ENCODE results near the gene TNKS1BP1. TPM values are rescaled to one million over a fixed set of nuclear protein-coding genes. Genes with fewer than 3 reads are reported as not detected.

Gene TNKS1BP1
- polyA plus RNA-seq, 2 of the 4 experiments (the other 2 are of a cell fraction) = 35.0 to 53.1 TPM

- Histone ChIP-seq H3K9me3 (peaks cover 5% of the 10 kb centered on the region; the same call in 1 of the 3 replicates), H3K4me1 (peaks cover 38% of the 10 kb centered on the region), H3K4me3 (no peak overlapping the region), H3K27ac (peak overlapping the region; percentile 84 to 88), H3K4me2 (peak overlapping the region; percentile 65)
- peak; percentile 61 for FAIRE-seq
- WGBS (ENCODE audit: missing lambda C conversion rate) = 35% methylated on average over 9 of the region's 9 CpGs
- ChIA-PET CTCF (interaction anchor here (0.7 to 5.5 kb wide), 17 partner anchors 9 to 281 kb away, joined by 3 to 33 read pairs (median 4); no protein-coding TSS in a partner anchor), POLR2A (interaction anchor here (0.6 to 1.2 kb wide), 2 partner anchors 74 to 85 kb away, joined by 3 read pairs; no protein-coding TSS in a partner anchor)
- ATAC-seq = peak; percentile 33 to 68; a peak in 4 of 6 replicates
- TF ChIP-seq EP300 (IDR thresholded peaks at IDR 0.05) (peak; percentile 75 to 88; a peak in 4 of 5 replicates), SMC3 (IDR thresholded peaks at IDR 0.05) (0 out of 3 replicates have a peak, but pooled peaks have one; percentile 30), HES2 (IDR thresholded peaks at IDR 0.05) (no peak), PBX3 (IDR thresholded peaks at IDR 0.05) (peak; percentile 69), FOSL2 (IDR thresholded peaks at IDR 0.05) (no peak), FOSL2 (CRISPR knock-in tag; IDR thresholded peaks at IDR 0.05) (peak; percentile 47), GATA3 (IDR thresholded peaks at IDR 0.05; ENCODE audit: borderline replicate concordance) (peak; percentile 98), BCL3 (IDR thresholded peaks at IDR 0.05) (0 out of 3 replicates have a peak, but pooled peaks have one; percentile 28), TFCP2L1 (CRISPR knock-in tag; IDR thresholded peaks at IDR 0.05) (no peak), E2F6 (IDR thresholded peaks at IDR 0.05; ENCODE audit: borderline replicate concordance, low read depth) (no peak), JUNB (IDR thresholded peaks at IDR 0.05) (peak; percentile 52), RNF2 (IDR thresholded peaks at IDR 0.05; ENCODE audit: borderline replicate concordance, low read depth) (no peak), NFE2L2 (conservative IDR thresholded peaks at IDR 0.05; ENCODE audit: low read length) (no peak), MAX (IDR thresholded peaks at IDR 0.05) (peak; percentile 74), CEBPB (IDR thresholded peaks at IDR 0.05) (peak; percentile 19 to 78; a peak in 2 of 4 replicates), RAD21 (conservative IDR thresholded peaks at IDR 0.05 in 1 of 2, IDR thresholded peaks at IDR 0.05 in 1 of 2) (peak; percentile 29 to 52), CBX2 (IDR thresholded peaks at IDR 0.05; ENCODE audit: borderline replicate concordance, low read depth) (no peak), KDM5A (IDR thresholded peaks at IDR 0.05) (no peak), JUN (IDR thresholded peaks at IDR 0.05) (peak; percentile 38 to 80; a peak in 2 of 5 replicates), USF2 (IDR thresholded peaks at IDR 0.05) (no peak), ESRRA (IDR thresholded peaks at IDR 0.05; ENCODE audit: borderline replicate concordance, low read length) (no peak), RARB (CRISPR knock-in tag; IDR thresholded peaks at IDR 0.05) (peak; percentile 94), HOXB5 (CRISPR knock-in tag; IDR thresholded peaks at IDR 0.05) (0 out of 2 replicates have a peak, but pooled peaks have one; percentile 23), ATOH8 (CRISPR knock-in tag; IDR thresholded peaks at IDR 0.05; ENCODE audit: low read depth) (0 out of 2 replicates have a peak, but pooled peaks have one; percentile 37), EHF (CRISPR knock-in tag; IDR thresholded peaks at IDR 0.05) (no peak)
- DNase-seq (ENCODE audit: low read depth in 1 of 2, low spot score in 1 of 2) = peak in 1 of 2 experiments; percentile 86
Measured at GRCh38 chr11:57359896-57360690, 35.3 kb upstream of the TNKS1BP1 start.

All from A549 (cell line).